GM12874 (cell line): ENCODE data around the gene ANO1.

ENCODE experiments used
- TF ChIP-seq, protein P1 (sequence below): IDR thresholded peaks from 2 replicates; pipeline ENCODE4 v1.5.1; 2011; ENCODE audit warnings: low read depth, mild to moderate bottlenecking, control low read depth, low read length, moderate library complexity; ENCODE audit not compliant: insufficient read depth

ANO1 gene

GRCh38 chr11:70078095-70078780, at the start of gene ANO1:
TSS of gene ANO1 (plus strand) at chr11:70078317. CDS start at chr11:70078607, 290 bp downstream.
- TF ChIP-seq, protein P1, sequence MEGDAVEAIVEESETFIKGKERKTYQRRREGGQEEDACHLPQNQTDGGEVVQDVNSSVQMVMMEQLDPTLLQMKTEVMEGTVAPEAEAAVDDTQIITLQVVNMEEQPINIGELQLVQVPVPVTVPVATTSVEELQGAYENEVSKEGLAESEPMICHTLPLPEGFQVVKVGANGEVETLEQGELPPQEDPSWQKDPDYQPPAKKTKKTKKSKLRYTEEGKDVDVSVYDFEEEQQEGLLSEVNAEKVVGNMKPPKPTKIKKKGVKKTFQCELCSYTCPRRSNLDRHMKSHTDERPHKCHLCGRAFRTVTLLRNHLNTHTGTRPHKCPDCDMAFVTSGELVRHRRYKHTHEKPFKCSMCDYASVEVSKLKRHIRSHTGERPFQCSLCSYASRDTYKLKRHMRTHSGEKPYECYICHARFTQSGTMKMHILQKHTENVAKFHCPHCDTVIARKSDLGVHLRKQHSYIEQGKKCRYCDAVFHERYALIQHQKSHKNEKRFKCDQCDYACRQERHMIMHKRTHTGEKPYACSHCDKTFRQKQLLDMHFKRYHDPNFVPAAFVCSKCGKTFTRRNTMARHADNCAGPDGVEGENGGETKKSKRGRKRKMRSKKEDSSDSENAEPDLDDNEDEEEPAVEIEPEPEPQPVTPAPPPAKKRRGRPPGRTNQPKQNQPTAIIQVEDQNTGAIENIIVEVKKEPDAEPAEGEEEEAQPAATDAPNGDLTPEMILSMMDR, result no peak

DNA sequence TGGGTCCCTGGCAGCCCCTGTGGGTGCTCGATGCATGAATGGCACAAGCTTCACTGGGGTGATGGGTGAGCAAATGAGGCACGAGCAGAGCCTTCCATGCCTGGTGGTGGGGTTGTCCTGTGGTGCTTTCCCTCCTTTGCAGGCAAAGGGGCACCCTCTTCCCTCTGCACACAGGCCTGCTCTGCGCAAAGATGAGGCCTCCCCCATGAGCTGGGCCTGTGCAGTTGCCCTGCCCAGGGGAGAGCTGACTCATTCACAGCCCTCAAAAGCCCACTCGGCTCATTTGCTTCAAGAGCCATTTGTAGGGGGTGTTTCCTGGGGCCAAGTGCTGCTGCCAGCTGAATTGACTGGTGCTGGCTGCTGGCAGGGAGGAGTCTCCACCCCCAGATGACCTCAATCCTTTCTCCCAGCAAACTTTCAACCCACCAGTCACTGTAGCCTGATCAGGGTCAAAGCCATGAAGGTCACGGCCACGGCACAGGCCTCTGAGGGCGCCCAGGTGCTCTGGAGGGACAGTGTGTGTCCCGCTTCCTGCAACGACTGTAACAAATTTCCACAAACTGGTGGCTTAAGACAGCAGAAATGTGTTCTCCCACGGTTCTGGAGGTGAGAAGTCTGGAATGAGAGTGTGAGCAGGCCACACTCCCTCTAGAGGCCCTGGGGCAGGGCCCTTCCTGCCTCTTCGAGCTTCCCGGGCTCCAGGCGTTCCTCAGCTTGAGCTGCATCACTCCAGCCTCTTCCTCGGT, 48.8 kb upstream of the ANO1 start:
- TF ChIP-seq, protein P1, result no peak

DNA sequence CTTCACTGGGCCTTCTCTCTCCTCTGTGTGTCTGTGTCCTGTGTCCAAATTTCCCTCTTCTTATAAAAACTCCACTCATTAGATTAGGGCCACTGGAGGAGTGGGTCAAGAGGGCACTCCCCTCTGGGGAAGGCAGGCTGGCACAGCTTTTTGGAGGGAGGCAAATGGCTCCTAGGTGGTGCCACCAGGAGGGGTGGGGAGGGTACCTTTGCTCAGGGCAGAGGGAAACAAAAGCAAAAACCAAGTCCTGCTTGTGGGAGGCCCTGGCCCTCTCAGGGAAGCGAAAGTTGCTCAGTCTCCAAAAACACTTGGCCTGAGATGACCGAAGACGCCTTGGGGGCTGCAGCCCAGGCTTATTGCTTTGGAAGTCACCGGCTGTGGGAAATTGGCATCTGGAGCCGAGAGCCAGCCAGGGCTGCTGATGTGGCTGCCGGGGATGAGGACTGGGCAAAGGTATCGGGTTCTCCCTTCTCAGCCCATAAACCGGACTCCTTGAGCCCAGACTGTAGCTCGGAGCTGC, 48.2 kb upstream of the ANO1 start:
- TF ChIP-seq, protein P1, result no peak

- TF ChIP-seq, protein P1, result no peak
These were observed 47.7 kb upstream of the ANO1 start for GRCh38 chr11:70030412-70030811.

- TF ChIP-seq, protein P1, result no peak
These were observed 46.3 kb upstream of the ANO1 start for GRCh38 chr11:70031631-70032469.

DNA sequence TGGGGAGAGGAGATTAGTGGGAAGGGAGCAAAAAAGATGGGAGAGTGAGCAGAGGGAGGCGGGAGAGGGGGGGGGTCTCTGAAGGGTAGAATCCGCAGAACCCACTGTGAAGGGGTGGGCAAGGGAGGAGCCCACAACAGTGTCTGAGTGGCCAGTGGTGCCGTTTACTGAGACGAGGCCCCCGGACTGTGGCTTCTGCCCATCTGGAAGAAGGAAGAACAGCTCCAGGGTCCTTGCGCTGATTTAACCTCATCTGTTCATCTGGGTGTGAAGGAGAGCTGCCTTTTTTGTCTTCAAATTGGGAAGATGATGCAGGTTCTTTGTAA, 45.7 kb upstream of the ANO1 start:
- TF ChIP-seq, protein P1, result no peak
